ENCODE data around the gene NOP9. TPM values are rescaled to one million over a fixed set of nuclear protein-coding genes. Genes with fewer than 3 reads are reported as not detected.

NOP9 gene
- total RNA-seq, 1 experiment from 2014 or later: 39.4 TPM

- Histone ChIP-seq H3K9me3 (ENCODE audit: control insufficient read depth in 1 of 2, insufficient read depth in 1 of 2, low read depth in 1 of 2, low read length in 2 of 2) (no peaks in the 10 kb centered on the region), H2AFZ (ENCODE audit: low read depth, low read length, poor library complexity, severe bottlenecking) (no peak overlapping the region), H3K36me3 (ENCODE audit: control insufficient read depth in 1 of 2, insufficient read depth in 2 of 2, low read length in 2 of 2) (peaks cover 17 to 23% of the 10 kb centered on the region in 2 experiments), H3K9me2 (ENCODE audit: insufficient read depth) (no peaks in the 10 kb centered on the region), H3K9ac (ENCODE audit: low read length) (no peak overlapping the region), H3K4me1 (ENCODE audit: control insufficient read depth in 1 of 2, insufficient read depth in 2 of 2, low read length in 2 of 2) (peaks cover 9 to 16% of the 10 kb centered on the region in 2 experiments), H3K27me3 (ENCODE audit: insufficient read depth, low read length) (no peaks in the 10 kb centered on the region), H3K4me3 (replicated peaks in 1 of 2; ENCODE audit: low read depth in 1 of 2, low read length in 2 of 2) (no peak overlapping the region), H3K4me2 (ENCODE audit: low read length) (no peak overlapping the region), H4K20me1 (ENCODE audit: insufficient read depth) (no peaks in the 10 kb centered on the region), H3K27ac (ENCODE audit: low read depth, low read length) (no peak overlapping the region), H3K79me2 (ENCODE audit: insufficient read depth, low read length) (no peaks in the 10 kb centered on the region)
- intact Hi-C loops (cut with micrococcal nuclease): loop anchor here (10.0 kb wide), 1 partner anchor 309 kb away; the partner anchor contains the start of gene DHRS4L2
- DNase-seq (ENCODE audit: low read depth, low spot score) (no peak), ATAC-seq (no peak)
- ChIA-PET POLR2A (no interaction called here), CTCF (interaction anchor here (1.1 to 1.9 kb wide), 3 partner anchors 15 to 179 kb away, joined by 3 to 7 read pairs (median 4); partner anchors contain the start of genes CIDEB, DCAF11, NRL and TINF2), RAD21 (ENCODE audit: low non-redundant PET in 1 of 2, low total read pairs in 2 of 2, uncharacterized antibody in 2 of 2, unreplicated experiment in 2 of 2) (no interaction called here)
- TF ChIP-seq POLR2AphosphoS5 (IDR thresholded peaks at IDR 0.05; ENCODE audit: low read depth, low read length): no peak
- no peak for TF ChIP-seq REST (IDR thresholded peaks at IDR 0.05; ENCODE audit: low read depth)
- BruUV-seq (replicated peaks): no TSS peak
These were observed 6.1 kb upstream of the NOP9 start for GRCh38 chr14:24293525-24293924.
